UCSD-AML1 (cell line): Measurements from ENCODE around the gene MID2.
"Not testable (repeated sequence)": the region's sequence is repeated elsewhere in the genome, so short reads cannot be mapped to it uniquely, and the experiment has no call there.

ENCODE experiments used
- DNase-seq: peaks from one replicate; lab custom pipeline; 2025; ENCODE audit not compliant: unreplicated experiment; lab: John Stamatoyannopoulos, UW

MID2 gene

GRCh38 chrX:107825698-107826237 is at the start of gene MID2:
Gene MID2 (plus strand): TSS chrX:107825866. CDS start chrX:107826427, 561 bp downstream.
- DNase-seq, result no peak

GRCh38 chrX:107776649-107777535 is 48.8 kb upstream of the MID2 start:
- DNase-seq, result peak; percentile 58

- DNase-seq, result no peak
Measured at GRCh38 chrX:107777536-107777832, 48.2 kb upstream of the MID2 start, which contains the start of gene NCBP2L. Gene NCBP2L (plus strand): TSS chrX:107777733. CDS start chrX:107794221, 16,488 bp downstream.

GRCh38 chrX:107780525-107780924 is 45.1 kb upstream of the MID2 start:
- DNase-seq, result no peak

- DNase-seq, result no peak
Measured at GRCh38 chrX:107787827-107788226, 37.8 kb upstream of the MID2 start.

- no peak for DNase-seq
Measured at GRCh38 chrX:107804427-107804826, 21.2 kb upstream of the MID2 start.

- no peak for DNase-seq
Measured at GRCh38 chrX:107805179-107805578, 20.5 kb upstream of the MID2 start.

GRCh38 chrX:107810053-107810452 is 15.6 kb upstream of the MID2 start:
- DNase-seq, result not testable (repeated sequence)

- no peak for DNase-seq
Measured at GRCh38 chrX:107818900-107819521, 6.7 kb upstream of the MID2 start.

GRCh38 chrX:107823042-107823441 is 2.6 kb upstream of the MID2 start:
- DNase-seq, result no peak

- no peak for DNase-seq
Measured at GRCh38 chrX:107823456-107823855, 2.2 kb upstream of the MID2 start.

- no peak for DNase-seq
Measured at GRCh38 chrX:107826238-107827029, 768 bp downstream of the MID2 start.

GRCh38 chrX:107827030-107827831 is 1.6 kb downstream of the MID2 start:
- DNase-seq, result no peak

GRCh38 chrX:107827852-107828251 is 2.2 kb downstream of the MID2 start:
- no peak for DNase-seq

- DNase-seq, result no peak
Measured at GRCh38 chrX:107829878-107830277, 4.2 kb downstream of the MID2 start.

- DNase-seq, result no peak
Measured at GRCh38 chrX:107831071-107831730, 5.5 kb downstream of the MID2 start.

GRCh38 chrX:107834275-107835201 is 8.9 kb downstream of the MID2 start:
- no peak for DNase-seq

GRCh38 chrX:107836958-107837357 is 11.3 kb downstream of the MID2 start:
- no peak for DNase-seq

GRCh38 chrX:107840971-107841370 is 15.3 kb downstream of the MID2 start:
- DNase-seq, result no peak
